Ovary (tissue), 9 donors: ENCODE results near the gene FURIN. TPM values are rescaled to one million over a fixed set of nuclear protein-coding genes. Genes with fewer than 3 reads are reported as not detected.

Source experiments
- DNase-seq, 5 donors: peaks; one replicate each; pipeline ENCODE4 v3.0.0-alpha.2; 2019 to 2020
- H3K27ac ChIP-seq, 2 donors: fragments of 200-600 bp; one replicate each; pipeline versions ENCODE4 v1.5.1 to v1.8.0; 2019 to 2022
- H3K27me3 ChIP-seq: fragments of 200-600 bp; one replicate; pipeline ENCODE4 v1.8.0; 2022
- H3K36me3 ChIP-seq: fragments of 200-600 bp; sonication (generic); one replicate; pipeline ENCODE4 v1.5.1; 2019
- H3K4me1 ChIP-seq: one replicate; pipeline ENCODE4 v1.8.1; 2013; ENCODE audit warnings: mild to moderate bottlenecking, moderate library complexity; ENCODE audit not compliant: insufficient read depth
- H3K4me3 ChIP-seq: fragments of 200-600 bp; sonication (generic); one replicate; pipeline ENCODE4 v1.5.1; 2017
- H3K9me3 ChIP-seq, 2 donors: fragments of 200-600 bp in 1 of 2; sonication (generic) in 1 of 2; one replicate each; pipeline versions ENCODE4 v1.5.1 to v1.8.1; 2013 to 2019; ENCODE audit warnings: mild to moderate bottlenecking in 1 of 2, moderate library complexity in 1 of 2
- CTCF ChIP-seq, 3 donors: fragments of 450-650 bp in 2 of 3; fragments of 200-600 bp in 1 of 3; IDR thresholded peaks; one replicate each; pipeline versions ENCODE4 v1.5.1 to v1.8.0; 2016 to 2022; ENCODE audit warnings: antibody characterized with exemption in 3 of 3, mild to moderate bottlenecking in 1 of 3
- EP300 ChIP-seq: sonication (generic); formaldehyde crosslinking; IDR thresholded peaks from one replicate; pipeline ENCODE4 v1.6.1; 2017; ENCODE audit warnings: antibody characterized with exemption
- POLR2A ChIP-seq: fragments of 450-650 bp; IDR thresholded peaks from one replicate; pipeline ENCODE4 v1.6.1; 2017; ENCODE audit warnings: antibody characterized with exemption, mild to moderate bottlenecking, moderate library complexity
- WGBS, 3 donors: extraction: QIAGEN DNeasy Blood & Tissue Kit in 1 of 3; methylation state at CpG; one replicate each; pipeline versions ENCODE4 v1.1.5 to v1.1.7; 2013 to 2017; 5-methylcytosine and 5-hydroxymethylcytosine counted together
- intact Hi-C, 4 donors: fragments of 100-400 bp; cut with DNase I; formaldehyde crosslinking; loops; one replicate each; pipeline versions ENCODE4 v1.11.0 to v1.15.1; 2022 to 2023
- polyA plus RNA-seq, 2 donors: library from polyadenylated mRNA; stranded (reverse); fragments of 200-250 nt in 1 of 2; fragments of 350-450 nt in 1 of 2; fragmentation: Illumina TruSeq in 1 of 2; extraction: RNeasy Lipid Tissue Mini Kit (QIAGEN cat#74804) in 1 of 2; gene quantifications; one replicate each; pipeline ENCODE4 v1.2.3, GENCODE V29; 2013 to 2014
- total RNA-seq, 7 donors: library from RNA; depleted of rRNA in 2 of 7; stranded (reverse); fragments of >200 nt in 2 of 7; fragmentation: NEBNext Ultra II Directional in 3 of 7; extraction: Animal tissue kit (Norgen Biotek cat#: 25700) in 3 of 7; gene quantifications; one replicate each; pipeline versions ENCODE4 v1.1.0 to v1.2.4, GENCODE V29; 2016 to 2023
- donor health status: DM: no; HTN: no; CAD: no; lungs with moderate emphysema.
- donor health status: DM: no; HTN: no; CAD: no.
- donor health status: Bipolar disorder and iron deficiency.
- donor health status: DM: yes; HTN: yes; CAD: no.
- donor health status: DM: no; HTN: no; CAD: no.
- donor health status: DM: yes; HTN: yes; CAD: no.

FURIN gene
- total and polyA plus RNA-seq, 9 donors: 6.2 to 38.6 (median 33.7) TPM

GRCh38 chr15:90877996-90878395, 9.6 kb downstream of the FURIN start:
- Histone ChIP-seq H3K27ac (no peak overlapping the region), H3K27me3 (no peaks in the 10 kb centered on the region), H3K4me1 (peaks cover 4% of the 10 kb centered on the region), H3K9me3 (no peaks in the 10 kb centered on the region), H3K36me3 (no peaks in the 10 kb centered on the region), H3K4me3 (no peak overlapping the region)
- no peak for TF ChIP-seq POLR2A
- no peak for TF ChIP-seq EP300
- no peak for TF ChIP-seq CTCF (IDR thresholded peaks at IDR 0.05)
- WGBS, 3 donors: 90 to 92% (median 91%) methylated on average over 14 of the region's 14 CpGs
- DNase-seq: peak in 1 of 5 donors; percentile 19
- intact Hi-C loops: loop anchor here in 1 of 4 donors (10.0 kb wide), 1 partner anchor 163 kb away; the partner anchor contains the start of gene BLM

GRCh38 chr15:90878660-90879059, 10.3 kb downstream of the FURIN start:
- no peaks in the 10 kb centered on the region for H3K9me3 ChIP-seq
- intact Hi-C loops: loop anchor here in 1 of 4 donors (10.0 kb wide), 1 partner anchor 164 kb away; the partner anchor contains the start of gene BLM
- no peaks in the 10 kb centered on the region for H3K27me3 ChIP-seq
- H3K36me3 ChIP-seq: no peaks in the 10 kb centered on the region
- no peak overlapping the region for H3K4me3 ChIP-seq
- WGBS, 3 donors: 87 to 97% (median 87%) methylated on average over 14 to 15 of the region's 15 CpGs
- no peak overlapping the region for H3K27ac ChIP-seq
- DNase-seq: peak in 1 of 5 donors; percentile 19
- peaks cover under 1% of the 10 kb centered on the region for H3K4me1 ChIP-seq
- TF ChIP-seq POLR2A (no peak), EP300 (no peak), CTCF (IDR thresholded peaks at IDR 0.05) (no peak)

- H3K4me3 ChIP-seq: no peak overlapping the region
- no peaks in the 10 kb centered on the region for H3K36me3 ChIP-seq
- DNase-seq: peak in 1 of 5 donors; percentile 26
- peaks cover 2% of the 10 kb centered on the region for H3K4me1 ChIP-seq
- no peak for TF ChIP-seq POLR2A
- no peak for TF ChIP-seq CTCF (IDR thresholded peaks at IDR 0.05)
- TF ChIP-seq EP300: no peak
- H3K9me3 ChIP-seq: no peaks in the 10 kb centered on the region
- 92 to 95% (median 93%) methylated on average over 33 to 35 of the region's 35 CpGs for WGBS, 3 donors
- no peak overlapping the region for H3K27ac ChIP-seq
- intact Hi-C loops: loop anchor here in 2 of 4 donors (5.0 to 10.0 kb wide), 2 partner anchors 165 to 233 kb away; partner anchors contain the start of gene BLM (in 1 of the 2)
- no peaks in the 10 kb centered on the region for H3K27me3 ChIP-seq
Measured at GRCh38 chr15:90879730-90880366, 11.5 kb downstream of the FURIN start.

- DNase-seq: peak in 2 of 5 donors; percentile 18 to 25
- Histone ChIP-seq H3K36me3 (no peaks in the 10 kb centered on the region), H3K9me3 (no peaks in the 10 kb centered on the region), H3K27me3 (no peaks in the 10 kb centered on the region), H3K27ac (no peak overlapping the region), H3K4me3 (no peak overlapping the region), H3K4me1 (peaks cover 6% of the 10 kb centered on the region)
- 86 to 90% (median 88%) methylated on average over 16 of the region's 16 CpGs for WGBS, 3 donors
- TF ChIP-seq POLR2A (no peak), CTCF (IDR thresholded peaks at IDR 0.05) (no peak), EP300 (no peak)
- intact Hi-C loops: loop anchor here in 1 of 4 donors (5.0 kb wide), 1 partner anchor 233 kb away; no protein-coding TSS in a partner anchor
Measured at GRCh38 chr15:90880381-90881145, 12.2 kb downstream of the FURIN start.
